HepG2 (cell line): ENCODE data around the gene CAMSAP1. TPM values are rescaled to one million over a fixed set of nuclear protein-coding genes. Genes with fewer than 3 reads are reported as not detected.

ENCODE experiments used
- ATAC-seq: fragments of 200-7000 bp; cut with Tn5 transposase; 3 replicates; pipeline ENCODE4 v1.9.1; 2020; ENCODE audit warnings: mild to moderate bottlenecking, moderate library complexity
- BruUV-seq: library from RNA; stranded (reverse); fragments of 400-500 nt; replicated peaks from 2 replicates; lab custom pipeline; 2021; lab: Mats Ljungman, UMichigan
- CTCF ChIA-PET: fragments of 300-600 bp; formaldehyde crosslinking; extraction: SDS; loops from one replicate; lab custom pipeline; 2021; ENCODE audit warnings: low total read pairs, inconsistent platforms, low intra/inter-chr PET ratio; lab: Yijun Ruan, JAX
- POLR2A ChIA-PET: fragments of 350-600 bp; sonication (Branson Sonifier 250); formaldehyde crosslinking; loops from one replicate; lab custom pipeline; 2020; ENCODE audit warnings: antibody characterized with exemption, inconsistent platforms; lab: Yijun Ruan, JAX
- DNase-seq: peaks from one replicate; pipeline ENCODE4 v3.0.0-alpha.2; 2015; ENCODE audit warnings: low spot score
- FAIRE-seq: peaks from 3 replicates; lab custom pipeline; 2011; peaks lifted over from hg19 to GRCh38; lab: Jason Lieb, UNC
- H2AFZ ChIP-seq: one replicate; pipeline ENCODE4 v1.6.1; 2011; ENCODE audit warnings: low read length, inconsistent platforms
- H3K27ac ChIP-seq: fragments of 300-600 bp; 3 replicates; pipeline ENCODE4 v1.8.0; 2011; ENCODE audit warnings: mixed run types, mild to moderate bottlenecking, mixed read lengths, low read length, inconsistent platforms; ENCODE audit not compliant: insufficient read depth; ENCODE audit errors: extremely low read length
- H3K27me3 ChIP-seq, 2 experiments: fragments of 200-600 bp in 1 of 2; 2 replicates in 1 of 2; 3 replicates in 1 of 2; pipeline versions ENCODE4 v1.6.0 to v1.8.0; 2011; ENCODE audit warnings: low read length in 2 of 2, mild to moderate bottlenecking in 2 of 2, moderate library complexity in 2 of 2, inconsistent platforms in 1 of 2; ENCODE audit not compliant: insufficient read depth in 2 of 2, control insufficient read depth in 1 of 2
- H3K36me3 ChIP-seq, 2 experiments: fragments of 200-600 bp in 1 of 2; replicated peaks in 1 of 2; 2 replicates in 1 of 2; 3 replicates in 1 of 2; pipeline versions ENCODE4 v1.5.1 to v1.8.0; 2011; ENCODE audit warnings: low read length in 2 of 2, inconsistent platforms in 1 of 2; ENCODE audit not compliant: insufficient read depth in 2 of 2, control insufficient read depth in 1 of 2
- H3K4me1 ChIP-seq: 2 replicates; pipeline ENCODE4 v1.5.1; 2012; ENCODE audit warnings: low read length, inconsistent platforms; ENCODE audit not compliant: insufficient read depth
- H3K4me2 ChIP-seq: 2 replicates; pipeline ENCODE4 v1.6.0; 2011; ENCODE audit warnings: low read depth, low read length, inconsistent platforms
- H3K4me3 ChIP-seq, 3 experiments: fragments of 200-600 bp in 1 of 3; sonication (generic), shearing (Covaris generic) in 1 of 3; replicated peaks in 1 of 3; 2 replicates each; pipeline ENCODE4 v1.5.1; 2011 to 2016; ENCODE audit warnings: low read length in 3 of 3, inconsistent platforms in 2 of 3, low read depth in 2 of 3, mild to moderate bottlenecking in 2 of 3, control low read depth in 1 of 3, mixed read lengths in 1 of 3; ENCODE audit not compliant: insufficient read depth in 1 of 3
- H3K79me2 ChIP-seq: one replicate; pipeline ENCODE4 v1.6.1; 2011; ENCODE audit warnings: low read length, inconsistent platforms; ENCODE audit not compliant: insufficient read depth
- H3K9ac ChIP-seq: 2 replicates; pipeline ENCODE4 v1.6.0; 2011; ENCODE audit warnings: mild to moderate bottlenecking, low read depth, low read length, inconsistent platforms; ENCODE audit not compliant: insufficient read depth
- H3K9me3 ChIP-seq: 2 replicates; pipeline ENCODE4 v1.5.1; 2012; ENCODE audit warnings: mild to moderate bottlenecking, low read length
- H4K20me1 ChIP-seq: 2 replicates; pipeline ENCODE4 v1.6.0; 2011; ENCODE audit warnings: inconsistent platforms, mild to moderate bottlenecking, low read length, moderate library complexity; ENCODE audit not compliant: insufficient read depth
- BCL6 ChIP-seq: IDR thresholded peaks from 2 replicates; pipeline ENCODE4 v1.6.1; 2016; ENCODE audit warnings: missing genetic modification reagents, missing compliant biosample characterization
- IKZF1 ChIP-seq: fragments of 450-650 bp; IDR thresholded peaks from 2 replicates; pipeline ENCODE4 v1.7.1; 2016
- KAT7 ChIP-seq: IDR thresholded peaks from 2 replicates; pipeline ENCODE4 v1.6.1; 2018; ENCODE audit warnings: borderline replicate concordance, missing compliant biosample characterization
- U2AF1 ChIP-seq: fragments of 200-400 bp; formaldehyde crosslinking; optimal IDR thresholded peaks from 2 replicates; pipeline ENCODE3; 2017; ENCODE audit warnings: mild to moderate bottlenecking, low read depth, low read length
- ZNF451 ChIP-seq: sonication (generic); formaldehyde crosslinking; IDR thresholded peaks from 2 replicates; pipeline ENCODE4 v1.5.0; 2020; ENCODE audit warnings: mild to moderate bottlenecking, missing genetic modification reagents
- ZNF749 ChIP-seq: sonication (generic); formaldehyde crosslinking; IDR thresholded peaks from 2 replicates; pipeline ENCODE4 v1.8.0; 2022; ENCODE audit warnings: mild to moderate bottlenecking, missing genetic modification reagents, moderate library complexity, borderline replicate concordance
- in situ Hi-C: cut with HindIII; loops from 2 replicates; pipeline ENCODE4 v1.10.0; 2017; ENCODE audit warnings: low pct_unique_long_range_greater_than_20kb; ENCODE audit not compliant: extremely low pct_ligation_motif_present
- intact Hi-C: fragments of 100-400 bp; cut with micrococcal nuclease; formaldehyde crosslinking; loops from one replicate; pipeline ENCODE4 v1.10.0; 2022; ENCODE audit not compliant: unreplicated experiment
- polyA plus RNA-seq, 8 experiments: library from polyadenylated mRNA; depleted of rRNA in 3 of 8; stranded (reverse) in 7 of 8; unstranded in 1 of 8; fragments of >200 nt; fragmentation: Illumina TruSeq in 4 of 8; extraction: Trizol in 4 of 8; gene quantifications; 2 replicates each; pipeline versions ENCODE4 v1.2.1 to v1.2.3, GENCODE V29; 2011 to 2016; ENCODE audit warnings: low read depth in 4 of 8, missing spikeins in 1 of 8, mixed read lengths in 1 of 8; ENCODE audit not compliant: insufficient read depth in 1 of 8
- total RNA-seq, 5 experiments: library from RNA; depleted of rRNA; stranded (reverse); fragments of >200 nt; fragmentation: Illumina TruSeq; extraction: Trizol; gene quantifications; 2 replicates each; pipeline ENCODE4 v1.2.3, GENCODE V29; 2016; ENCODE audit warnings: low read depth in 1 of 5
- TF ChIP-seq, protein P1 (sequence below): sonication (generic); formaldehyde crosslinking; conservative IDR thresholded peaks from 2 replicates; pipeline ENCODE4 v1.5.0; 2020; ENCODE audit warnings: missing genetic modification reagents
- TF ChIP-seq, protein P2 (sequence below): sonication (generic); formaldehyde crosslinking; IDR thresholded peaks from 2 replicates; pipeline ENCODE4 v1.5.0; 2020; ENCODE audit warnings: missing genetic modification reagents
- TF ChIP-seq, protein P3 (sequence below): sonication (generic); formaldehyde crosslinking; IDR thresholded peaks from 2 replicates; pipeline ENCODE4 v1.8.1; 2023; ENCODE audit warnings: missing genetic modification reagents, inconsistent platforms, borderline replicate concordance
- TF ChIP-seq, protein P4 (sequence below), 2 experiments: sonication (generic) in 1 of 2; formaldehyde crosslinking in 1 of 2; IDR thresholded peaks; 2 replicates each; pipeline versions ENCODE4 v1.6.1 to v1.9.0; 2014 to 2022; ENCODE audit warnings: antibody characterized with exemption in 1 of 2, borderline replicate concordance in 1 of 2, inconsistent platforms in 1 of 2, low read depth in 1 of 2, missing genetic modification reagents in 1 of 2
- TF ChIP-seq, protein P5 (sequence below): sonication (generic); formaldehyde crosslinking; IDR thresholded peaks from 2 replicates; pipeline ENCODE4 v1.5.1; 2020; ENCODE audit warnings: missing genetic modification reagents, mild to moderate bottlenecking, borderline replicate concordance

CAMSAP1 gene
- total and polyA plus RNA-seq, 2 of the 13 experiments (the other 11 are each of a cell fraction or from before 2014, with no cell fraction given): 3.8 to 12.4 TPM

DNA sequence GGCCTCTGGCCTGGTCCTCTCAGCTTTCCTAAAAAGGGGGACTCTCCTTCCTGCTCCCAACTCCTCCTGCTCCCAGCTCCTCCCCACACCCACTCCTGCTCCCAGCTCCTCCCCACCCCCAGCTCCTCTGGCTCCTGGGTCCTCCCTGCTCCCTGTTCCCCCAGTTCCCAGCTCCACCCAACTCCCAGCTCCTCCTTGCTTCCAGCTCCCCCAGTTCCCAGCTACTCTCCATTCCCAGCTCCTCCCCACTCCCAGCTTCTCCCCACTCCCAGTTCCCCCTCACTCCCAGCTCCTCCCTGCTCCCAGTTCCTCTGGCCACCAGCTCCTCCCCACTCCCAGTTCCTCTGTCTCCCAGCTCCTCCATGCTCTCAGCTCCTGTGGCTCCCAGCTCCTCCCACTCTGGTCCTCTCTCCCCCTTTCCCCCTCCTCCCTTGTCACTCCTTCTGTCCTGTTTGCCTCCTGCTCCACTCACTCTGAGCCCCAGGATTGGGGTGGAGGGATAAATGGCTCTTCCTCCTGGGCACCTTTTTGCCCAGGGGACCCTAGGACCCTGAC, 129.6 kb downstream of the CAMSAP1 start:
- in situ Hi-C loops: no loop called here
- FAIRE-seq: no peak
- H3K36me3 ChIP-seq: no peaks in the 10 kb centered on the region
- TF ChIP-seq, protein P1, sequence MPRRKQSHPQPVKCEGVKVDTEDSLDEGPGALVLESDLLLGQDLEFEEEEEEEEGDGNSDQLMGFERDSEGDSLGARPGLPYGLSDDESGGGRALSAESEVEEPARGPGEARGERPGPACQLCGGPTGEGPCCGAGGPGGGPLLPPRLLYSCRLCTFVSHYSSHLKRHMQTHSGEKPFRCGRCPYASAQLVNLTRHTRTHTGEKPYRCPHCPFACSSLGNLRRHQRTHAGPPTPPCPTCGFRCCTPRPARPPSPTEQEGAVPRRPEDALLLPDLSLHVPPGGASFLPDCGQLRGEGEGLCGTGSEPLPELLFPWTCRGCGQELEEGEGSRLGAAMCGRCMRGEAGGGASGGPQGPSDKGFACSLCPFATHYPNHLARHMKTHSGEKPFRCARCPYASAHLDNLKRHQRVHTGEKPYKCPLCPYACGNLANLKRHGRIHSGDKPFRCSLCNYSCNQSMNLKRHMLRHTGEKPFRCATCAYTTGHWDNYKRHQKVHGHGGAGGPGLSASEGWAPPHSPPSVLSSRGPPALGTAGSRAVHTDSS (CRISPR knock-in tag): no peak
- TF ChIP-seq U2AF1 (no peak), IKZF1 (no peak), KAT7 (CRISPR knock-in tag) (no peak), ZNF451 (CRISPR knock-in tag) (no peak), BCL6 (CRISPR knock-in tag) (no peak), ZNF749 (CRISPR knock-in tag) (no peak)
- TF ChIP-seq, protein P2, sequence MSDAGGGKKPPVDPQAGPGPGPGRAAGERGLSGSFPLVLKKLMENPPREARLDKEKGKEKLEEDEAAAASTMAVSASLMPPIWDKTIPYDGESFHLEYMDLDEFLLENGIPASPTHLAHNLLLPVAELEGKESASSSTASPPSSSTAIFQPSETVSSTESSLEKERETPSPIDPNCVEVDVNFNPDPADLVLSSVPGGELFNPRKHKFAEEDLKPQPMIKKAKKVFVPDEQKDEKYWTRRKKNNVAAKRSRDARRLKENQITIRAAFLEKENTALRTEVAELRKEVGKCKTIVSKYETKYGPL (CRISPR knock-in tag): no peak
- TF ChIP-seq, protein P3, sequence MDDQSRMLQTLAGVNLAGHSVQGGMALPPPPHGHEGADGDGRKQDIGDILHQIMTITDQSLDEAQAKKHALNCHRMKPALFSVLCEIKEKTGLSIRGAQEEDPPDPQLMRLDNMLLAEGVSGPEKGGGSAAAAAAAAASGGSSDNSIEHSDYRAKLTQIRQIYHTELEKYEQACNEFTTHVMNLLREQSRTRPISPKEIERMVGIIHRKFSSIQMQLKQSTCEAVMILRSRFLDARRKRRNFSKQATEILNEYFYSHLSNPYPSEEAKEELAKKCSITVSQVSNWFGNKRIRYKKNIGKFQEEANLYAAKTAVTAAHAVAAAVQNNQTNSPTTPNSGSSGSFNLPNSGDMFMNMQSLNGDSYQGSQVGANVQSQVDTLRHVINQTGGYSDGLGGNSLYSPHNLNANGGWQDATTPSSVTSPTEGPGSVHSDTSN (CRISPR knock-in tag): no peak
- TF ChIP-seq, protein P4, sequence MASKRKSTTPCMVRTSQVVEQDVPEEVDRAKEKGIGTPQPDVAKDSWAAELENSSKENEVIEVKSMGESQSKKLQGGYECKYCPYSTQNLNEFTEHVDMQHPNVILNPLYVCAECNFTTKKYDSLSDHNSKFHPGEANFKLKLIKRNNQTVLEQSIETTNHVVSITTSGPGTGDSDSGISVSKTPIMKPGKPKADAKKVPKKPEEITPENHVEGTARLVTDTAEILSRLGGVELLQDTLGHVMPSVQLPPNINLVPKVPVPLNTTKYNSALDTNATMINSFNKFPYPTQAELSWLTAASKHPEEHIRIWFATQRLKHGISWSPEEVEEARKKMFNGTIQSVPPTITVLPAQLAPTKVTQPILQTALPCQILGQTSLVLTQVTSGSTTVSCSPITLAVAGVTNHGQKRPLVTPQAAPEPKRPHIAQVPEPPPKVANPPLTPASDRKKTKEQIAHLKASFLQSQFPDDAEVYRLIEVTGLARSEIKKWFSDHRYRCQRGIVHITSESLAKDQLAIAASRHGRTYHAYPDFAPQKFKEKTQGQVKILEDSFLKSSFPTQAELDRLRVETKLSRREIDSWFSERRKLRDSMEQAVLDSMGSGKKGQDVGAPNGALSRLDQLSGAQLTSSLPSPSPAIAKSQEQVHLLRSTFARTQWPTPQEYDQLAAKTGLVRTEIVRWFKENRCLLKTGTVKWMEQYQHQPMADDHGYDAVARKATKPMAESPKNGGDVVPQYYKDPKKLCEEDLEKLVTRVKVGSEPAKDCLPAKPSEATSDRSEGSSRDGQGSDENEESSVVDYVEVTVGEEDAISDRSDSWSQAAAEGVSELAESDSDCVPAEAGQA (IDR thresholded peaks at IDR 0.05; ENCODE audit: low read depth): no peak
- TF ChIP-seq, protein P4 (CRISPR knock-in tag; IDR thresholded peaks at IDR 0.05; ENCODE audit: borderline replicate concordance): no peak
- TF ChIP-seq, protein P5, sequence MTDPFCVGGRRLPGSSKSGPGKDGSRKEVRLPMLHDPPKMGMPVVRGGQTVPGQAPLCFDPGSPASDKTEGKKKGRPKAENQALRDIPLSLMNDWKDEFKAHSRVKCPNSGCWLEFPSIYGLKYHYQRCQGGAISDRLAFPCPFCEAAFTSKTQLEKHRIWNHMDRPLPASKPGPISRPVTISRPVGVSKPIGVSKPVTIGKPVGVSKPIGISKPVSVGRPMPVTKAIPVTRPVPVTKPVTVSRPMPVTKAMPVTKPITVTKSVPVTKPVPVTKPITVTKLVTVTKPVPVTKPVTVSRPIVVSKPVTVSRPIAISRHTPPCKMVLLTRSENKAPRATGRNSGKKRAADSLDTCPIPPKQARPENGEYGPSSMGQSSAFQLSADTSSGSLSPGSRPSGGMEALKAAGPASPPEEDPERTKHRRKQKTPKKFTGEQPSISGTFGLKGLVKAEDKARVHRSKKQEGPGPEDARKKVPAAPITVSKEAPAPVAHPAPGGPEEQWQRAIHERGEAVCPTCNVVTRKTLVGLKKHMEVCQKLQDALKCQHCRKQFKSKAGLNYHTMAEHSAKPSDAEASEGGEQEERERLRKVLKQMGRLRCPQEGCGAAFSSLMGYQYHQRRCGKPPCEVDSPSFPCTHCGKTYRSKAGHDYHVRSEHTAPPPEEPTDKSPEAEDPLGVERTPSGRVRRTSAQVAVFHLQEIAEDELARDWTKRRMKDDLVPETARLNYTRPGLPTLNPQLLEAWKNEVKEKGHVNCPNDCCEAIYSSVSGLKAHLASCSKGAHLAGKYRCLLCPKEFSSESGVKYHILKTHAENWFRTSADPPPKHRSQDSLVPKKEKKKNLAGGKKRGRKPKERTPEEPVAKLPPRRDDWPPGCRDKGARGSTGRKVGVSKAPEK (CRISPR knock-in tag): no peak

More for the DNA sequence above, 129.6 kb downstream of the CAMSAP1 start:
- BruUV-seq: no TSS peak
- Histone ChIP-seq H3K27me3 (peaks cover 21 to 85% of the 10 kb centered on the region in 2 experiments), H4K20me1 (no peaks in the 10 kb centered on the region), H3K9ac (no peak overlapping the region), H2AFZ (no peak overlapping the region), H3K4me1 (no peaks in the 10 kb centered on the region), H3K27ac (no peak overlapping the region), H3K4me3 (no peak overlapping the region), H3K9me3 (no peaks in the 10 kb centered on the region), H3K4me2 (no peak overlapping the region), H3K79me2 (no peaks in the 10 kb centered on the region)
- CTCF ChIA-PET: no interaction called here
- no peak for ATAC-seq
- intact Hi-C loops: no loop called here
- DNase-seq: no peak
- POLR2A ChIA-PET: no interaction called here
